Measurements from ENCODE around the gene CD38. TPM values are rescaled to one million over a fixed set of nuclear protein-coding genes. Genes with fewer than 3 reads are reported as not detected.
"Not testable (repeated sequence)": the region's sequence is repeated elsewhere in the genome, so short reads cannot be mapped to it uniquely, and the experiment has no call there.

Gene CD38
- polyA plus RNA-seq, 4 donors = 0.83 to 1.7 (median 1.1) TPM

DNA sequence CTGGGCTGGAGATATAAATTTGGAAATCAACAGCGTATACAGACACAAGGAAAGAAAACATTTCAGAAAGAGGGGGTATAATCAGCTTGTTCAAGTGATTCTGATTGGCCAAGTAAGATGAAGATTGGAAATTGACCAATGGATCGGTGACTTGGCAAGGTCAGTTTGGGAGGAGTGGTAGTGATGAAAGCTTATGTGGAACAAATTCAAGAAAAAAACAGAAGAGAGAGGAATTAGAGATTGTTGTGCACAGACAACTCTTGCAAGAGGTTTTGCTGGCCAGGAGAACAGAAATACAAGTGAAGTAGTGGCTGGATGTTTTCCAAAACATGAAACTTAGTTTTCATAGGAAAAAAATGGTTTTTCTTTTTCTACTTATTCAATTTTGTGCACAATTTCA is 16.3 kb downstream of the CD38 start:
- no peak for DNase-seq (ENCODE audit: low read depth in 4 of 4, low spot score in 3 of 4)

DNA sequence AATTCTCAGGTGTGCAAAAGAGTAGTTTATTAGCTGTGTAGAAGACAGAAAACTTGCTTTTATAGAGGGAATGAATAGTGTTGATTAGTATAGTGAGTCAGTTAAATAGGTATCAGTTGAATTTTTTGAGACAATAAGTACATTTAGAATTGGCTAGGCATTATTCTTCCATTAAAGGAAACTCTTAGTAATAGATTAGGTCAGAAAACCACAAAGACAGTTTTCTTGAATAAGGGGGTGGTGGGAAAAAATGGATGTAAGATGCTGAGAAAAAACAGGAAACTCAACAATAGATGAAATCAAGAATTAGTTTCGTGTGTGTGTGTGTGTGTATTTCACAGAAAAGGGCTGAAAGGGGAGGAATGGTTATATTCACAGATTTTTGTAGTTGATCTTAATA is 16.8 kb downstream of the CD38 start:
- DNase-seq (ENCODE audit: low read depth in 4 of 4, low spot score in 3 of 4) = no peak

DNA sequence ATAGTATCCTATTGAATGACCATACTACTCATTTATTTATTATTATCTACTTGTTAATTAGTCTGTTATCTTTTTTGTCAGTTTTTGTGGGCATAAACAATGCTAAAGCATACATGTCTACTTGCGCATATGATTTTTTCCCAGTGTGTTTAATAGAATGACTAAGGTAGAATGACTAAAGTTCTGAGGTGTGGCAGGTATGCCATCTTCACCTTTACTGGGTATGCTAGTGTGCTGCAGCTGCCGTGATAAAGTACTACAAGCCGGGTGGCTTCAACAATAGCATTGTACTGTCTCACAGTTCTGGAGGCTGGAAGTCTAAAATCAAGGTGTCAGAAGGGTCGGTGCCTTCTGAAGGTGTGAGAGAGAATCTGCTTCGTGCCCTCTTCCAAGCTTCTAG is 19.2 kb downstream of the CD38 start:
- DNase-seq (ENCODE audit: low read depth in 4 of 4, low spot score in 3 of 4) = no peak

DNA sequence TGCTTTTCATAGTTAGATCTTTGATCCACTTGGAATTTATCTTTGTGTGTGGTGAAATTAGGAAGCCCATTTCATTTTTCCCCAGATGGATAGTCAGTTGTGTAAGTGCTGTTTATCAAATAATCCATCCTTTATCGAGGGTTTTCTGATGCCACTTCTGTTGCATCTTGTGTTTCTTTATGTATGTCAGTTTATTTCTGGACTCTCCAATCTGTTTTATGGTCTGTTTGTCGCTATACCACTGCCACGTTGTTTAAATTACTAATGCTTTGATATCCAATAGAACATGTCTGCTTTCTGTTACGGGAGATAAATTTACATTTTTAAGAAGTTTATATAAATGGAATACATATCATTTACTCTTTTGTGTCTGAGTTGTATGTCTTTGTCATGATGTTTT is 21.0 kb downstream of the CD38 start:
- DNase-seq (ENCODE audit: low read depth in 4 of 4, low spot score in 3 of 4) = no peak

DNA sequence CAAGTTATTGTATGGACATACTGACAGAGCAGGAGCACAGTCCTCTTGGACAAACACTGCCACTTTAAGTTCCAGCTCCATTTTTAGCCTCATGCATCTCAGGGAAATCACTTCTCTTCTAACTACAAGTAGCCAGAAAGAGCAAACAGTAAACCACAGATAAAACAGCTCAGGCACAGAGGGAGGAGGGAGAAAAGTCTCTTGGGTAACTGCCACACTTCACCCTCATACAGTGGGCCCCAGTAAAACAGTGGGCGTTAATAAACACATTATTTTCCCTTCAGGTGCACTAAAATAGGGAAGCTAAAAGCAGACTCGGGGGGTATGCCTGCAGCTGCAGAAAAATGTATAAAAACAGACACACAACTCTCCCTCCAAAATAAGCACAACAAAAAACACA is 21.6 kb downstream of the CD38 start:
- no peak for DNase-seq (ENCODE audit: low read depth in 4 of 4, low spot score in 3 of 4)

DNA sequence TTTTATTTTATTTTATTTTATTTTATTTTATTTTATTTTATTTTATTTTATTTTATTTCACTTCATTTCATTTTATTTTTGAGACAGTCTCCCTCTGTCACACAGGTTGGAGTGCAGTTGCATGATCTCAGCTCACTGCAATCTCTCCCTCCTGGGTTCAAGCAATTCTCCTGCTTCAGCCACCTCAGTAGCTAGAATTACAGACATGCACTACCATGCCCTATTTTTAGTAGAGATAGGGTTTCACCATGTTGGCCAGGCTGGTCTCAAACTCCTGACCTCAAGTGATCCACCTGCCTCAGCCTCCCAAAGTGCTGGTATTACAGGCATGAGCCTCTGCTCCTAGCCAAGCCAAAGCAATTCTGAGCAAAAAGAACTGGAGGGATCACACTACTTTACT is 24.4 kb downstream of the CD38 start:
- not testable (repeated sequence) for DNase-seq (ENCODE audit: low read depth in 4 of 4, low spot score in 3 of 4)

DNA sequence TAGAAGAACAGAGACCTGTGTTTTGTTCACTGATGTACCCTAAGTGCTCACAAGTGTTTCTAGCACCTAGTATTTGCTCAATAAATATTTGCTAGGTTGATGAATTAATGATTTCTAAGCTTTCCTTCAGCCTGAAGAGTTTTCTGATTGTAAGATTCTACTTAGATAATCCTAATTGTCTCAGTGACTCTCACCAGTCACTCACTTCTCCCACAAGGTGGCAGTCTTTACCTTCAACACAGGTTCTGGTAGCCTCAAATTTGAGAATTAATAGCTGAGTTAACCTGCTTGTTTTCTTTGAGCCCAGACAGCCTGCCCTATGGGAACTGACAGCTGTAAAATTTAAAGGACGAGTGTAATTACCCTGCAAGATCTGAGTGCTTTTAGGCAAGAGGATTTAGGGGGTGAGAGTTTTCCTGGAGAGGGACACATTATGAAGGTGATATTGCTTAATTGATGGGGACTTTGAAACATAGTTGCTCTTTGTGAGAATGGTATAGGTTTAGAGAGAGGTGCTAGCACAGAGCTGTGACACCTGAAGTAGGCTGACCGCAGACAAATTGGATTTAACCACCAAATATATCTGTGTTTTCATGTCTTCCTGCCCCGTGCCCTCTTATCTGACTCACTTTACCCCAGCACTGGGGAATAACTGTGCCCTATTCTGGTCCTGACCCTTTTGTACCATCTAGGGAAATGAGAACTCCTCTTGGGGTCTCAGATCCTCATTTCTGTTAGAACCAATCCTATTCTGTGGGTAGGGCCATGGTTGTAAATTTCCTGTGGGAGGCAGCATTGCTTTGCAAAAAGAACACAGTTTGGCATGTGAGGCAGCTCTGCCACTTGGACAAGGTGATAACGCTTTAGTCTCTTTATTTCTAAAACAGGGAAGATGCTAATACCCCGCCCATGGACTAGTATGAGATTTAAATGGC is 27.7 kb downstream of the CD38 start:
- peak; percentile 31 to 53 (median 44) for DNase-seq (ENCODE audit: low read depth in 4 of 4, low spot score in 3 of 4)

DNA sequence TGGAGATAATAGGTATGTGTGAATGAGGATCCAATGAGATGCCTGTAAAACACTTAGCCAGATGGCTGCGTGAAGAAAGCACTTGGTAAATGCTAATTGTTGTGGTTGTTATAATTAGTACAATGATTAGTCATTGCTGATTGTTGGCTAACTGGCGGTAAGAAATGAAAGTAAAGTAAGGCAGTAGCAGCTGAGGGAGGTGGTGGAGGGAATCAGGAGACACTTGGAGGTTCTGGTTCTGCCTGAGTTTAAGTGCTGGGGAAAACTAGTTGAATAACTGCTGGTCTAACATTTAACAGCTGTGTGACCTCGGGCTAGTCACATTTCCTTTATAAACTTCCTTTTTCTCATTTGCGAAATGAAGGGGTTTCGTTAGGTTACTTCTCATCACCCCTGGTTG is 30.9 kb downstream of the CD38 start:
- DNase-seq (ENCODE audit: low read depth in 4 of 4, low spot score in 3 of 4) = no peak

DNA sequence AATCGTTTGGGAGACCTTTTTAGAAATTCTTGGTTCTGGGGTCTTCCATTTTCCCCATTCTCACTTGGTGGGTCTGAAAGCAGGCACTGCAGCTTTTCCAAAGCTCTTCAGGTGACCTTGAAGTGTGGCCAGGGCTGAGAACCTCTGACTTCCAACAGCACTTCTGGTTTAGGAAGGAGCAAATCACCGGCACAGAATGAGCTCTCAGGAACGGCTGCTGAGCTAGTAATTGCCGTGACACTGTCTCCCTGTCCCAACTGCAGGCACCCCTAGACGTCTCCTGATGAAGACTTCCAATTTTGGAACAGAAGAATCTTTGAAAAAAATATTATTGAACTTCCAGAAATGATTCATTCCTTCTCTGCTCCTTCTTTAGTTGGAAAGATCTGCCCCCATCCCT is 31.3 kb downstream of the CD38 start:
- no peak for DNase-seq (ENCODE audit: low read depth in 4 of 4, low spot score in 3 of 4)

DNA sequence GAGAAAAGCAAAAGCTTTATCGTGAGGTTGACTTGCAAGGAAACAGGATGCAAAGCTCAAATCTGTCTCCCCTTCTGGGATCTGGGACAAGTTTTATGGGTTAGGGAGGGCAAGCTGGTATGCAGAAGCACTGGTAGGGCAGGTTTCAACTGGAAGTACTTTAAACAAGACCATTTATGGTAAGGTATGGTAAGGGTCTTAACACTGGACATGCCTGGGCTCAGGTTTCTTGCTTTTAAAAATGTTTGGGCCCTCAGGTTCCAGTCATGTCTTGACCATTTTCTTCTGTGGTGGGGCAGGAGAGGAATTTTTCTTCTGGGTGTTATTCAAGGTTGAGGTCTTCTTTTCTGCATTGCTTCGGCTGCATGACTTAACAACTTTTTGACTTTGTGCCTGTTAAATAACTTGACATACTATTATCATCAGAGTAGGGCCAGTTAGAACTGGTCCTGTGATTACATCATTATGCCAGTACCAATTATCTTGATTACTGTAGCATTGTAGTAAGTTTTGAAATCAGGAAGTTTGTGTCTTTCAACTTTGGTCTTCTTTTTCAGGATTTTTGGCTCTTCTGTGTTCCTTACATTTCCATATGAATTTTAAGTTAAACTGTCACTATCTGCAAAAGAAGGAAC is 33.7 kb downstream of the CD38 start:
- DNase-seq (ENCODE audit: low read depth in 4 of 4, low spot score in 3 of 4) = no peak

DNA sequence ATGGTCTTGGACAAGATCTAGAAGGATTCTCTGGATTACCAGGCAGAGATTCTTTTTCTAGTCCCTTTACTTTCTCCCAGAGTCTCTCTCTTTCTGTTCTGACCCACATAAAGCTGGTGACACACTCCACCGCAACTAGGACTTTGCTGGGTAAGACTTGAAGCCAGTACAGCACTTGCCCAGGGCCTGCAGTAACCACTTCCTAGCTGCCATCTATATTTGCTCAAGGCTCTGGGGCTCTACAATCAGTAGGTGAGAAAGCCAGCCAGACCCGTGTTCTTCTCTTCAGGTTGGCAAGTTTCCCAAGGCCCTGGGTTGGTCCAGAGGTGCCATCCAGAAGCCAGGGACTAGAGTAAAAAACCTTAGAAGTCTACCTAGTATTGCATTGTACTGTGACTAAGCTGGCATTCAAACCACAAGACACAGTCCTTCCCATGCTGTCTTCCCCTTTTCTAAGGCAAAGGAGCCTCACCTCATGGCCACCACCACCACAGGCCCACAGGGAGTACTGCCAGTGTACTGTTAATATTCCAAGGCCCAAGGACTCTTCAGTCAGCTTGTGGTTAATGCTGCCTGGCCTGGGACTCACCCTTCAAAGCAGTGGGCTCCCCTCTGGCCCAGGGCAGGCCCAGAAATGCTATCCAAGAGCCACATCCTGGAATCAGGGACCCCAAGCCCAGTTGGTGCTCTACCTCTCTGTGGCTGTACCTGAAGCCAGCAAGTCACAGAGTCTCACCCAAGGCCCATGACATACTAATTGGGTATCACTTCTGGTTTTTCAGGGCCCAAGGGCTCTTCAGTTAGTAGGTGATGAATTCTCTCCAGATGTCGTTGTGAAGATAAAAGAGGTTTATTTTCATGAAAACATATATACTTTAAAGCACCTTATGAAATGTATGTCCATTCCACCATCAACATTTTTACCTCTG is 54.7 kb downstream of the CD38 start:
- DNase-seq (ENCODE audit: low read depth in 4 of 4, low spot score in 3 of 4) = no peak

DNA sequence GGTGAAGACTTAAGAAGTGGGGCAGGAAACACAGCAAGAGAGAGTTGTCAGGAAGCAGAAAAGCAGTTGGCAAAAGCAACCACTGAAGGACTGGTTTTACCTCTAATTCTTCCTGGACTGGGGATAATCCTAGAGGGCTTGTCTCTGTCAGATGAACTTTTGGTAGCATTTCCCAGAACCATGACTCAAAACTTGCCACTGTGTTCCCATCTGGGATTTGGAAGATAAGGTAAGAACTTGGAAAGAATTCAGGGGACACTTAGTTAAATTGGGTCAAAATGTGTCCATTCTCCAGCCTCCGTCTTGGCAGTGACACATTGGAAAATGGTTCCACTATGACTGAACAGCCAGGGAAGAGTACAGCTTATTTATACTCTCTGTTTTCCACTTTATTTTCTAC is 55.7 kb downstream of the CD38 start:
- no peak for DNase-seq (ENCODE audit: low read depth in 4 of 4, low spot score in 3 of 4)

DNA sequence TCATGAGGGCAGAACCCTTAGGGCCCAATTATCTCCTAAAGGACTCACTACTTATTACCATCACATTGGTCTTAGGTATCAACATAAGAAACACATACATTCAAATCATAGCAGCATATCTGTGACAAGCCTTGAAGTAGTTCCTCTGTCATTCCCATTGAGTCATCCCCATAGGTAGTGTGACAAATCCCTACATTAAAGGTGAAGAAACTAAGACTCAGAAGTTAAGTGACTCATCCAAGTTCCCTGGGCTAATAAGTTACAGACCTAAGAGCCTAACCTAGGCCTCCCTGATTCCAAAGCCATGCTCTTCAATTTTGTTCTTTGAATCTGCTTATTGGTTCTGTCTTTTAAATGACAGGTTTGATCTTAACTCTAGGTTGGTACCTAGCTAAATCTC is 58.2 kb downstream of the CD38 start:
- DNase-seq (ENCODE audit: low read depth in 4 of 4, low spot score in 3 of 4) = no peak

DNA sequence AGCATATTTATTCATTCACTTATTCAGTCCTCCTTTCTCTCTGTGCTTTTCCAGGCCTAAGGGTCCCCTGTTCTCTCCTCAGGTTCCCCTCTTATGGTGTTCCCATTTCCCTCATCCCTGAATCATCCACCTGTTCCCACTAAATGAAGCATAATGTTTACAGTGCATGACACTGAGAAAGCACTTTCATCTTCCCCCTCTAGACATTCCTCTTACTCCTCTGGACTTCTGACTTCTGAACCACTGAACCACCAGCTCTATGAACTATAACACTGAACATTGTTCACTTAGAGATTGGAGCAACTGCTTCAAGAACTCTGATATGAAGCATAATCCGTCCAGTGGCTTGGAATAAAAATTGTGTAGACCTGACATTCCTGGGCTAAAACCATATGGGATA is 59.5 kb downstream of the CD38 start:
- DNase-seq (ENCODE audit: low read depth in 4 of 4, low spot score in 3 of 4) = no peak

DNA sequence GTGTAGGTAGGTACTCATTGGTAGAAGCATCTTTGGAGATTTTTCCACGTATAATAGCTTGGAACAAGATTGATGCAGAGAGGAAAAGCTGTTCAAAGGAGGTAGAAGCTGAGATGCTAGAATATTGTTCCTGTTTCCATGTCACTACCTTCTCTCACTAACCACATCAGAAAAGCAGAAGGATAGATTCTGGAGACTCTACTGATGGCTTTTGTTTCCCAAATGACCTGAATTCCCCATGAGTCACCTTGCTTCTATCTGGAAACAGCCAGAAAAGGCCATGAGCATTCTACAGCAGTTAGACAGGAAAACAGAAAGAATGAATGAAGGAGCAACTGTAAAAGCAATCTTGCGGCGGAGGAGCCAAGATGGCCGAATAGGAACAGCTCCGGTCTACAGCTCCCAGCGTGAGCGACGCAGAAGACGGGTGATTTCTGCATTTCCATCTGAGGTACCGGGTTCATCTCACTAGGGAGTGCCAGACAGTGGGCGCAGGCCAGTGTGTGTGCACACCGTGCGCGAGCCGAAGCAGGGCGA is 63.1 kb downstream of the CD38 start:
- not testable (repeated sequence) for DNase-seq (ENCODE audit: low read depth in 4 of 4, low spot score in 3 of 4)

DNA sequence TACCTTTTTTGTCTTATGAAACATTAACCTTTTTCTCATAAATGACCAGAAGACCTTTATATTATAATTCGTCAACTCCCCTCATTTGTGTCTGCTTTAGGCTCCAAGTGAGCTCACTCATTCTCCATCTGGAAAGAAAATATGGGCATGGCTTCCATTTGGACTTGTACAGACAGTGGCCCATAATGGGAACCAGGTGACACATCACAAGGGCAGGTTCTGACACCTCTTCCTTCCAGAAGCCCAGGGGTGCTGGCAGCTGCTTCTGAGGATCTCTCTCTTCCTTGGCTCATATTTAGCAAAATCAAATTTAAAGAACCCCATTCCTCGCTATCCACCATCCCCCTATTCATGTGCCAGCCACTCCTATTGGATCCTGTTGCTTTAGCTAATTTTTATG is 69.6 kb downstream of the CD38 start:
- DNase-seq (ENCODE audit: low read depth in 4 of 4, low spot score in 3 of 4) = no peak

DNA sequence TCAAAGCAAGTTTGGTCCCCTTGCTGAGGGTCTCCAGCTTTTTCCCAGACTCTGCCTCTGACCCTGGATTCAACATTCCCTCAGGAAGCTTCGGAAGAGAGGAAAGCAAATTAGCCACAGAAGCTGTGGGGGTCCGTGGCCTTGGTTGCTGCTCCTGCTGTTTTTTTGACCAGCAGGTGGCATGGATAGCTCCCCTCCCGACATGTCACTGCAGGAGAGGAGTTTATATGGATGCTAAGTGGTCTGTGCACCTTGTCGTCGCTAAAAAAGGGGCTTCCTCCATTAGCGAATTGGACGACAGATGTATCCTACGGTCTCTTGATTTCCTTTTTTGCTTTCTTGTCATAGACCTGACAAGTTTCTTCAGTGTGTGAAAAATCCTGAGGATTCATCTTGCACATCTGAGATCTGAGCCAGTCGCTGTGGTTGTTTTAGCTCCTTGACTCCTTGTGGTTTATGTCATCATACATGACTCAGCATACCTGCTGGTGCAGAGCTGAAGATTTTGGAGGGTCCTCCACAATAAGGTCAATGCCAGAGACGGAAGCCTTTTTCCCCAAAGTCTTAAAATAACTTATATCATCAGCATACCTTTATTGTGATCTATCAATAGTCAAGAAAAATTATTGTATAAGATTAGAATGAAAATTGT is 70.2 kb downstream of the CD38 start:
- no peak for DNase-seq (ENCODE audit: low read depth in 4 of 4, low spot score in 3 of 4)

DNA sequence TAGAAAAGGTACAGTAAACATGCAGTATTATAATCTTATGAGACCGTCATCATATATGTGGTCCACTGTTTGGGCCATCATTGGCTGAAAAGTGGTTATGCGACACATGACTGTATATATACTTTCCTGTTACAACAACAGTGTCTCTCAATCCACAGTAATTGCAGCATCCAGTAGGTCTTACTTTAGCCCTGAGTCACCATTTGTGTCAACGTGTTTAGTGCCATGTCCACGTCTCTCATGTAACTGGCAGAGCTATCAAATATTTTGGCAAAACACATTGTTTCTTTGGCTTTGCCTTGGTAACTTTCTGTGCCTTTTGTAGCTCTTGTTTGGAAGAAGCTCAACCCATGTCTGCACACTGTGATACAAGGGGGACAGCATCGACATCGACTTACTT is 73.8 kb downstream of the CD38 start:
- no peak for DNase-seq (ENCODE audit: low read depth in 4 of 4, low spot score in 3 of 4)

DNA sequence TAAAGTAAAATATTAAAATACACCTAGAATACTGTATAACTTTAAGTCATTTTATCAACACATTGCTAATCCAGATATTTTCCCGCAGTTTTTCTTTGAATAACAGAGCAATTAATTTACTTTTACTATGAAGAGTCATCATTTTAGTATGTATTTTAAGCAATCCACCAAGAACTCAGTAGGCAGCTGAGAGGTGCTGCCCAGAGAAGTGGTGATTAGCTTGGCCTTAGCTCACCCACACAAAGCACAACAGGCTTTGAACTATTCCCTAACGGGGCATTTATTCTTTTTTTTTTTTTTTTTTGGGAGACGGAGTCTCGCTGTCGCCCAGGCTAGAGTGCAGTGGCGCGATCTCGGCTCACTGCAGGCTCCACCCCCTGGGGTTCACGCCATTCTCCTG is 74.4 kb downstream of the CD38 start:
- no peak for DNase-seq (ENCODE audit: low read depth in 4 of 4, low spot score in 3 of 4)

DNA sequence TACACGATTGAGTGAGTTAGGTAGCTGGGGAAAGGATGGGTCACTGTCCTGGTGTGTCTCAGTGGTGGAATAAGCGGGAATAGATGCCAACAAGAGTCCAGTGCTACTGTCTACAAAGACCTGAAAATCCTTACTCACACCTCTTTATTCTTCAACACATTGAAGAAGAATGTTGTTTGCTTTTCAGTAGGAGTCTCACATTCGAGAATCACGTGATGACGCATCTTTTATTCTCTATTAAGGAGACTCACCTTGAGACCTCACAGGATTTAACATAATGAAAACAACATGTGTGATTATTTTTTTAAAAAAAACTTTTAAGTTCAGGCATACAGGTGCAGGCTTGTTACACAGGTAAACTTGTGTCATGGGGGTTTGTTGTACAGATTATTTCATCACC is 75.2 kb downstream of the CD38 start:
- DNase-seq (ENCODE audit: low read depth in 4 of 4, low spot score in 3 of 4) = no peak

Measured in right renal pelvis (tissue), 4 donors.